Neural progenitor cell (in vitro differentiated cells): ENCODE measurements around the gene ITIH2. TPM values are rescaled to one million over a fixed set of nuclear protein-coding genes. Genes with fewer than 3 reads are reported as not detected.

ENCODE experiments used
- DNase-seq: peaks from one replicate; pipeline ENCODE4 v3.0.0-alpha.2; 2016; ENCODE audit warnings: low spot score
- H2AFZ ChIP-seq: fragments of 200-600 bp; sonication (generic); replicated peaks from 2 replicates; pipeline ENCODE4 v1.6.1; 2016; ENCODE audit warnings: antibody characterized with exemption
- H3F3A ChIP-seq: fragments of 200-600 bp; sonication (generic); 2 replicates; pipeline ENCODE4 v1.6.1; 2016; ENCODE audit warnings: antibody characterized with exemption, low read depth
- H3K27ac ChIP-seq: fragments of 200-600 bp; sonication (generic); 2 replicates; pipeline ENCODE4 v1.5.1; 2016; ENCODE audit warnings: mild to moderate bottlenecking
- H3K27me3 ChIP-seq: fragments of 200-600 bp; sonication (generic); 2 replicates; pipeline ENCODE4 v1.6.1; 2016; ENCODE audit warnings: mild to moderate bottlenecking, moderate library complexity
- H3K36me3 ChIP-seq: fragments of 200-600 bp; sonication (generic); 2 replicates; pipeline ENCODE4 v1.5.1; 2016
- H3K4me1 ChIP-seq: fragments of 200-600 bp; sonication (generic); 2 replicates; pipeline ENCODE4 v1.6.1; 2016; ENCODE audit warnings: mixed run types
- H3K4me2 ChIP-seq: fragments of 200-600 bp; sonication (generic); 2 replicates; pipeline ENCODE4 v1.6.1; 2016
- H3K4me3 ChIP-seq: fragments of 200-600 bp; sonication (generic); 2 replicates; pipeline ENCODE4 v1.5.1; 2016
- H3K79me2 ChIP-seq: fragments of 200-600 bp; sonication (generic); 2 replicates; pipeline ENCODE4 v1.6.1; 2016; ENCODE audit warnings: low read depth
- H3K9ac ChIP-seq: fragments of 200-600 bp; sonication (generic); 2 replicates; pipeline ENCODE4 v1.6.1; 2016
- H3K9me3 ChIP-seq: fragments of 200-600 bp; sonication (generic); 2 replicates; pipeline ENCODE4 v1.5.1; 2016; ENCODE audit warnings: low read depth
- H4K20me1 ChIP-seq: fragments of 200-600 bp; sonication (generic); 2 replicates; pipeline ENCODE4 v1.6.1; 2016; ENCODE audit warnings: low read depth
- H3K27ac Mint-ChIP-seq: 3 replicates; pipeline ENCODE4 v1.8.0; 2021; ENCODE audit warnings: mixed read lengths
- H3K27me3 Mint-ChIP-seq: 2 replicates; pipeline ENCODE4 v1.8.0; 2022; ENCODE audit warnings: low read depth, mild to moderate bottlenecking, inconsistent platforms, moderate library complexity, mixed read lengths; ENCODE audit not compliant: insufficient read depth
- H3K36me3 Mint-ChIP-seq: 3 replicates; pipeline ENCODE4 v1.8.0; 2021; ENCODE audit warnings: mixed read lengths
- H3K4me1 Mint-ChIP-seq: 3 replicates; pipeline ENCODE4 v1.8.0; 2021; ENCODE audit warnings: mixed read lengths
- H3K4me3 Mint-ChIP-seq: 3 replicates; pipeline ENCODE4 v1.8.0; 2021; ENCODE audit warnings: mild to moderate bottlenecking, moderate library complexity, mixed read lengths
- H3K9me3 Mint-ChIP-seq: 3 replicates; pipeline ENCODE4 v1.8.0; 2020; ENCODE audit warnings: mixed read lengths
- CTCF ChIP-seq: fragments of 200-600 bp; sonication (generic); IDR thresholded peaks from 2 replicates; pipeline ENCODE4 v1.5.1; 2017; ENCODE audit warnings: antibody characterized with exemption, mild to moderate bottlenecking
- EZH2 ChIP-seq: fragments of 200-600 bp; sonication (generic); IDR thresholded peaks from 2 replicates; pipeline ENCODE4 v1.6.1; 2017; ENCODE audit warnings: antibody characterized with exemption, mild to moderate bottlenecking, moderate library complexity
- EZH2phosphoT487 ChIP-seq: fragments of 200-600 bp; sonication (generic); IDR thresholded peaks from 2 replicates; pipeline ENCODE4 v1.6.1; 2017; ENCODE audit warnings: antibody characterized with exemption
- total RNA-seq: library from RNA; depleted of rRNA; stranded (reverse); fragments of >200 nt; gene quantifications from 2 replicates; pipeline ENCODE4 v1.2.3, GENCODE V29; 2015; ENCODE audit warnings: low replicate concordance

The ITIH2 gene
- total RNA-seq, 1 donor from 2014 or later = not detected

GRCh38 chr10:7666253-7667023 is 36.7 kb upstream of the ITIH2 start, which contains the start of gene ITIH5:
Gene ITIH5, minus strand, starts transcription at chr10:7666966. Its CDS starts 74 bp downstream, at chr10:7666892.
- Mint-ChIP-seq H3K4me3 (peak within 1 kb of the TSS; percentile 86), H3K9me3 (no peaks in the 10 kb centered on the region), H3K4me1 (peaks cover 16% of the 10 kb centered on the region), H3K27me3 (peaks cover 33% of the 10 kb centered on the region), H3K36me3 (no peaks in the 10 kb centered on the region), H3K27ac (no peak within 1 kb of the TSS)
- Histone ChIP-seq H3K79me2 (no peaks in the 10 kb centered on the region), H3K27me3 (peaks cover 68% of the 10 kb centered on the region), H4K20me1 (peaks cover 23% of the 10 kb centered on the region), H3K36me3 (no peaks in the 10 kb centered on the region), H3K9me3 (no peaks in the 10 kb centered on the region), H3K9ac (no peak within 1 kb of the TSS), H3K4me3 (peak within 1 kb of the TSS; percentile 87), H3K27ac (no peak within 1 kb of the TSS), H3K4me1 (peaks cover 17% of the 10 kb centered on the region), H2AFZ (peak within 1 kb of the TSS; percentile 95), H3K4me2 (peak within 1 kb of the TSS; percentile 100), H3F3A (peaks cover 19% of the 10 kb centered on the region)
- peak; percentile 49 for DNase-seq
- peak; percentile 84 for TF ChIP-seq EZH2phosphoT487
- peak; percentile 84 for TF ChIP-seq EZH2
- TF ChIP-seq CTCF = no peak

- Histone ChIP-seq H2AFZ (peak overlapping the region; percentile 85), H3K27me3 (peaks cover 71% of the 10 kb centered on the region), H3F3A (peaks cover 19% of the 10 kb centered on the region), H3K4me3 (peak overlapping the region; percentile 62), H3K4me1 (peaks cover 17% of the 10 kb centered on the region), H3K36me3 (no peaks in the 10 kb centered on the region), H4K20me1 (peaks cover 23% of the 10 kb centered on the region), H3K27ac (no peak overlapping the region), H3K9ac (no peak overlapping the region), H3K4me2 (peak overlapping the region; percentile 100), H3K79me2 (no peaks in the 10 kb centered on the region), H3K9me3 (no peaks in the 10 kb centered on the region)
- peak; percentile 13 for TF ChIP-seq EZH2
- TF ChIP-seq EZH2phosphoT487 = no peak
- Mint-ChIP-seq H3K27me3 (peaks cover 33% of the 10 kb centered on the region), H3K27ac (no peak overlapping the region), H3K4me1 (peaks cover 16% of the 10 kb centered on the region), H3K36me3 (no peaks in the 10 kb centered on the region), H3K9me3 (no peaks in the 10 kb centered on the region), H3K4me3 (peak overlapping the region; percentile 86)
- peak; percentile 66 for DNase-seq
Measured at GRCh38 chr10:7667262-7668141, 35.6 kb upstream of the ITIH2 start.

DNA sequence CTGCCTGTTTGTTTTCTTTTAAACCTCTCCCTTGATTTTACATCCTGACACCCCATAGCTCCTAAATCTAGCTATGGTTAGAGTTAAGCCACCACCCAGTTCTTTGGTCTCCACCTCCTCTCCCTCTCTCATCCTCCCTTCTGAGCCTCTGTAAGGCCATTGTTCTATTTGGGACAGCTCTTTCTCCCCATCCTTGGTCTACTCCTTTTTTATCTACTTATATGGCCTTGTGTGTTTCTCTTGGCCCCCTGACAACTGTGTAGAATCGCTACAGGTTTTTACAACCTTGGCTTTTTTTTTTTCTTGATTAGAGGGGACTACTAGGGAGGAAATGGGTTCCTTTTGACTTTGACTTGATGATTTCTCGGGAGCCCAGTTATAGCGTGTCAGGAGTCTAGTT is 33.0 kb upstream of the ITIH2 start:
- H2AFZ ChIP-seq = no peak overlapping the region
- DNase-seq = no peak
- H3K4me1 Mint-ChIP-seq = peaks cover 14% of the 10 kb centered on the region
- H3K36me3 Mint-ChIP-seq = no peaks in the 10 kb centered on the region
- no peaks in the 10 kb centered on the region for H3K36me3 ChIP-seq
- H3K27me3 ChIP-seq = peaks cover 62% of the 10 kb centered on the region
- no peak overlapping the region for H3K27ac Mint-ChIP-seq
- H3K9me3 Mint-ChIP-seq = no peaks in the 10 kb centered on the region
- H3K4me3 ChIP-seq = no peak overlapping the region
- H3K9ac ChIP-seq = no peak overlapping the region
- peaks cover 29% of the 10 kb centered on the region for H3K27me3 Mint-ChIP-seq
- no peak overlapping the region for H3K27ac ChIP-seq
- no peaks in the 10 kb centered on the region for H3K79me2 ChIP-seq
- H3F3A ChIP-seq = peaks cover 19% of the 10 kb centered on the region
- H3K4me3 Mint-ChIP-seq = no peak overlapping the region
- H3K9me3 ChIP-seq = no peaks in the 10 kb centered on the region
- peaks cover 17% of the 10 kb centered on the region for H3K4me1 ChIP-seq
- peaks cover 22% of the 10 kb centered on the region for H4K20me1 ChIP-seq
- H3K4me2 ChIP-seq = no peak overlapping the region
- TF ChIP-seq EZH2phosphoT487 (no peak), EZH2 (no peak), CTCF (no peak)
